Stimulated activated CD8-positive, alpha-beta memory T cell treated with anti-CD3 and anti-CD28 coated beads, Interleukin-15, amount 100 ng/mL, for 1 hour (primary cell): ENCODE results near the gene SHOX.
"Not testable (repeated sequence)": the region's sequence is repeated elsewhere in the genome, so short reads cannot be mapped to it uniquely, and the experiment has no call there.

Experiments used
- DNase-seq: peaks from one replicate; pipeline ENCODE4 v3.0.0-alpha.2; 2020; ENCODE audit warnings: low read depth

SHOX gene

GRCh38 chrX:637660-638481 lies 7.3 kb downstream of the SHOX start:
- DNase-seq: no peak

GRCh38 chrX:638482-639131 lies 8.0 kb downstream of the SHOX start:
- DNase-seq: no peak

GRCh38 chrX:639151-639550 lies 8.6 kb downstream of the SHOX start:
- DNase-seq: no peak

GRCh38 chrX:640641-641040 lies 10.1 kb downstream of the SHOX start:
- no peak for DNase-seq

GRCh38 chrX:641671-642435 lies 11.3 kb downstream of the SHOX start:
- DNase-seq: no peak

- no peak for DNase-seq
Measured at GRCh38 chrX:642436-643240, 12.0 kb downstream of the SHOX start.

GRCh38 chrX:643241-643595 lies 12.6 kb downstream of the SHOX start:
- no peak for DNase-seq

- DNase-seq: no peak
Measured at GRCh38 chrX:643911-644303, 13.3 kb downstream of the SHOX start.

- no peak for DNase-seq
Measured at GRCh38 chrX:644304-645281, 14.0 kb downstream of the SHOX start.

GRCh38 chrX:646228-646495 lies 15.6 kb downstream of the SHOX start:
- no peak for DNase-seq

GRCh38 chrX:646796-647195 lies 16.2 kb downstream of the SHOX start:
- DNase-seq: no peak

- DNase-seq: no peak
Measured at GRCh38 chrX:649166-649565, 18.6 kb downstream of the SHOX start.

- DNase-seq: no peak
Measured at GRCh38 chrX:650324-650723, 19.7 kb downstream of the SHOX start.

- DNase-seq: no peak
Measured at GRCh38 chrX:650811-651210, 20.2 kb downstream of the SHOX start.

GRCh38 chrX:651922-652321 lies 21.3 kb downstream of the SHOX start:
- DNase-seq: not testable (repeated sequence)

GRCh38 chrX:652341-652741 lies 21.8 kb downstream of the SHOX start:
- DNase-seq: no peak

- no peak for DNase-seq
Measured at GRCh38 chrX:653306-653705, 22.7 kb downstream of the SHOX start.

GRCh38 chrX:661154-661553 lies 30.6 kb downstream of the SHOX start:
- DNase-seq: no peak

- no peak for DNase-seq
Measured at GRCh38 chrX:662126-662525, 31.5 kb downstream of the SHOX start.

GRCh38 chrX:663841-664240 lies 33.2 kb downstream of the SHOX start:
- DNase-seq: no peak
